Medulla oblongata (tissue), 1 donor: ENCODE data around the gene HOXD4.

Source experiments
- DNase-seq: peaks from one replicate; pipeline ENCODE4 v3.0.0-alpha.2; 2015; ENCODE audit errors: extremely low spot score

HOXD4 gene

DNA sequence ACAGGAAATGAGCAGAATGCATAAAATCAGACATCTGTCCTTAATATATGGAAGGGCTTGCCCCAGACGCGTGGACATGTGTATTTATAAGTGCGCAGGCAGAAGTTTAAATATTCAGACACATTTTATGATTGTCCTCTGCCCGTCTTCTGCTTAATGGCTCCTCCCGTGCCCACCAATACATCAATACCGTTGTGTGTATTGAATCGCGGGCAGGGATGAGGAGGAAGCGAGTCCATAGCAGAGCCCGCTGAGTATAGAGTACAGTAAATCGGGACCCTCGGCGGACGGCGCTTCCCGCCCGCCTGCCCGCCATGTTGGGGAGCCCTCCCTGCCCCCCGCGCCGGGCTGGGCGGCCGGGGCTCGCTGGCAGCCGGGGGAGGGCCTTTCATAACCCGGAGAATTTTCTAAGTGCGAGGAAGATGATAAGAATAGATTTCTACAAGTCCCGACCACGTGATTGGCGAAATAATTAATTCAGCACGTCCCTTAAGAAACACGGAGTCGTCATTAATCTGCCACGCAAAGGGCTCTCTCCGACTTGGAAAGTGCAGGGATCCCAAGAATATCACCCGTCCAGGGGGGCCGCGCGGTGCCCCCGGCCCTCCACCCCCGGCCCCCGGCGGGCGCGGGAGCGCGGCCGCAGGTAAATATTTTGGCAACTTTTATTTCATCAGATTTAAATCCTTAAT is 5.6 kb downstream of the HOXD4 start, which contains the start of gene HOXD3:
Gene HOXD3, plus strand, starts transcription at position 501 of the 692 bp plus-strand sequence. CDS start 11,808 bp downstream, outside the sequence.
- no peak for DNase-seq

- peak; percentile 51 for DNase-seq
Measured at GRCh38 chr2:176157499-176158185, 6.3 kb downstream of the HOXD4 start.

DNA sequence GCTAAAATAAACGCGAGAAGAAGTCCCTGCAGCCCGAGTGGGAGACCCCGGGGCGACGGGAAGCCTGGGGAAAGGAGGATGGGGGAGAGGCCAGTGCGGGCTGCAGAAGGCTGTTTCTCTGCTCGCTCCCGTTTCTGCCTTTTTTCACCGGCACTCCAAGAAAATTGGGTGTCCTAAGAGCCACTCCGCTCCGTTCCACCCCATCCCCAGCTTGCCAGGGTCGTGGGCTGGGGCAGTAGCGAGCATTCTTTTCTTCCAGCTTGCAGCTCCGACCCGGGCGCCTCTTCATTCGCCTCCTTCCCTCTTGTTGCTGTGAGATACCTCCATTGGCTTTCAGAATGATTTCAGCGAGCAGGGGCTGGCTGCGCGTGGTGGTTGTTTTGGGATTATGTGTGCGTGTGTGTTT is 6.8 kb downstream of the HOXD4 start:
- no peak for DNase-seq

GRCh38 chr2:176158855-176159662 is 7.7 kb downstream of the HOXD4 start:
- no peak for DNase-seq

DNA sequence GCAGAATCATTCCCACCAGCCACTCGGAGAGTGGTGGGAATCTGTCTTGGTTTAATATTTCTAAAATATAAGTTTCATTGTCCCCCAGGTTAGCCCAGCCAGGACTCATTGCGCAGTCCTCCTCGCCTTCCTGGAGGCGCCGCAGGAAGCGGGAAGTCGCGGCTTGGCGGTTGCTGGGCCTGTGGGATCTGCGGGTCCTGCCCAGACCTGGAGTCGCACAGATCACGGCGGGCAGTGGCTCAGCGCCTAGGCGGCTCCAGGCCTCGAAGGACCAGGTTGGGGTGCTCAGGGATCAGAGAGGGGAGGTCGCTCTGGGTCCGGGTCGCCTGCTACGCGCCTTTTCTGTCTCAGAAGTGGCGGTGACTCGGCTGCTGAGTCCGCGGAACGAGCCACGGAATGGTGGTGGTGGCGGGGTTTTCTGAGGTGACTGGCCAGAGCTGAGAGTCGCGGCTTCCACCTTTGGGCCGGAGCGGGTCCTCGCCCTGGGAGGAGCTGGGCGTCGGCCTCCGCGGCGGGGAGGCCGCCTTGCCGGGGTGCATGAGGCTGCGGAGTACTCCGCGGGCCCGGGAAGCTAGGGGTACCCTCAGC is 8.4 kb downstream of the HOXD4 start:
- no peak for DNase-seq

DNA sequence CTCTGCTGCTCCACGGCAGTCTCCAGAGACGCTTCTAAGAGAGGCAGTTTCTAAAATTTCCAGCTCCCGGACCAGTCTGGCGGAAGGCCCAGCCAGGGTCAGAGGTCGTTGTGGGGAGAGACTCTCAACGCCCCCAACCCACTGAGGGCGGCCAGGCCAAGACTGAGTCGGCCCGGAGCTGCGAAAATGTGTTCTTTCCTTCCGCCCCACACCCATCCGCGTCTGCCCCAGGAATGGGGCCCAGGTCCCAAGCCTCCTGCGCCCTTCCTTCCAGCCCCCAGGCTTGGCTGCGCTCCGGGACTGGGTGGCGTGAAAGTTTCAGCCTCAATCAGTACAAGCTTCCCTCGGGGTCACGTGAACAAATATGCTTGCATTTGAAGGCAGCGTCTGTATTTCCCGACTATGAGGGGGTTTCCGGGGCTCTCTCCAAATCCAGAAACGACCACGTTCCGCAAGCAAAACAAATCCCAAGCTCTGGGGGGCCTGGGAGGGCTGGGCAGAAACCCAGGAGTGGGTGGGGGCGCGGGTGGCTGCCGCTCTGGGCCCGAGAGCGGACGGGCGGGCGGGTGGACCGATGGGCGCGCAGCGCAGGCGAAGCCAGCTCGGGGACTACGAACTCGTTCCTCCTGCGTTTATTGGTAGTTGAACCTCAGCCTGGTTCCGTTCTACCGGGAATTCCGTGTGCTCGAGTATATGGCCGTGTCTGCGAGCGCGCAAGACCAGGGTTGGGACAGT is 9.1 kb downstream of the HOXD4 start:
- no peak for DNase-seq

- no peak for DNase-seq
Measured at GRCh38 chr2:176160986-176161824, 9.9 kb downstream of the HOXD4 start.

GRCh38 chr2:176161825-176162626 is 10.7 kb downstream of the HOXD4 start:
- DNase-seq: peak; percentile 60

GRCh38 chr2:176162911-176163671 is 11.7 kb downstream of the HOXD4 start:
- DNase-seq: no peak

- no peak for DNase-seq
Measured at GRCh38 chr2:176163672-176164056, 12.3 kb downstream of the HOXD4 start.

DNA sequence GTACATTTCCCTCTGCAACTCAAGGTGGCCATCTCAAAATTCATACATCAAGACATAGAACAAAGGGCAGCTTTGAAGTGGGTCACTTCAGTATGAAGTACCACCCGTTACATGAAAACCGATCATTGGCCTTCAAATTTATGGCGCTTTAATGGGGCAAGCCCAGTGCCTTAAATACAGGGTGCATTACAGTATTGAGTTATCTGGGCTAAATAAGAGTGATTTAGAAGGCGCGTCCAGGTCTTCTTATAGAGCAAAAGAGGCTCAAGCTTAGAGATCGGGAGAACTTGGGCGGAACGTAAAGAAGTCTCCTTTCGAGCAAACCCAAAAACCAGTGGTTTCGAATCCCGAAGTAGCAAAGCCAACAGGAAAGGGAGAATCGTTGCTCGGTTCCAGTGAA is 12.9 kb downstream of the HOXD4 start:
- DNase-seq: no peak

- no peak for DNase-seq
Measured at GRCh38 chr2:176164611-176165369, 13.4 kb downstream of the HOXD4 start.

DNA sequence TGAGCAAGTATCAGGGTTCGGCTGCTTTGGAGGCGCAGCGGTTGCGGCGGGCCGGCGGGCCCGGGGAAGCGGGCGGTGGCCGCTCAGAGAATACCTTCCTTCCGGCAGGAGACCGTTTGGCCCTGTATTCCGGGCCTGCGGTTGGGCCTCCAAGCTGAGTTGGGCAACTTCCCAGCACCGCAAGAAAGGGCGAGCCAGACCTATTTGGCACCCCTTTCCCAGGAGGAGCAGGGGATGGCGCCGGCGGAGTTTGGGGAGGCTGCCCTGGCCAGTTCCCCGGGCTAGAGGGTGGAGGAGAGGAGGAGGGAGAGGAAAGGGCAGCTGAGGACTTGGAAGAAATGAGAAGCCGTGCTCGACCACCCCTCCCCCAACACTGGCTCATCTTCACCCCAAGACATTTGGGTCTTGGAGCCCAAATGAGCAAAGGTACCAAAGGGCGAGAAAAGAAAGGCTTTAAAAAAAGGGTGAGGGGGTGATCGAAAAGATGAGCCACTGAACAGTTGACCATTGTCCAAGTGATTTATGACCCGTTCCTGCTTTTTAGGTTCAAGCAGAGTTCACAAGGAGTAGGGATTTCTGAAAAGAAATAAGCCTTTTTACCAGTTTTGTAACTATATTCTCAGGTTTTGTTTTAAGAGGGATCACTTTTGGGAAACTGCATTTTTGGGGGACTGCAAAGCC is 14.2 kb downstream of the HOXD4 start:
- DNase-seq: peak; percentile 50

DNA sequence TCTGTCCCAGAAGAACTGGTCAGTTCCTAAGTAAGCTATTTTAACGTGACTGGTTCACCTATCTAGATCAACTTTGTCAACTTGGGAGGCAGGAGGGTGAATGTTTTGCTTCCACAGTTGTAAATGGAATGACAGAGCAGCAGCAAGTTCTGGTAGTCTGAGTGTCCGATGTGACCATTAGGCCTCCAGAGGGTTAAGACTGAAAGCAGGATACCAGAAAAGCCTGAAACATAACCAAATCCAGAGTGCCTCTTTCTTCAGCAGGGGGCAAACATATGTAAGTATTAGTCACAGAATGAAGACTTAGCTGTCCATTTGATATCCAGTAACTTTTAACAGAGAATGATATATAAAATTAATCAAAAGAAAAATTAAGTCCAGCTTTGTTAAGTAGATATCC is 14.9 kb downstream of the HOXD4 start:
- DNase-seq: no peak

- DNase-seq: no peak
Measured at GRCh38 chr2:176167398-176167797, 16.0 kb downstream of the HOXD4 start.

DNA sequence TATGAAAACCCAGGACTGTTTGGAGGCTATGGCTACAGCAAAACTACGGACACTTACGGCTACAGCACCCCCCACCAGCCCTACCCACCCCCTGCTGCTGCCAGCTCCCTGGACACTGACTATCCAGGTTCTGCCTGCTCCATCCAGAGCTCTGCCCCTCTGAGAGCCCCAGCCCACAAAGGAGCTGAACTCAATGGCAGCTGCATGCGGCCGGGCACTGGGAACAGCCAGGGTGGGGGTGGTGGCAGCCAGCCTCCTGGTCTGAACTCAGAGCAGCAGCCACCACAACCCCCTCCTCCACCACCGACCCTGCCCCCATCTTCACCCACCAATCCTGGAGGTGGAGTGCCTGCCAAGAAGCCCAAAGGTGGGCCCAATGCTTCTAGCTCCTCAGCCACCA is 17.8 kb downstream of the HOXD4 start:
- DNase-seq: no peak

DNA sequence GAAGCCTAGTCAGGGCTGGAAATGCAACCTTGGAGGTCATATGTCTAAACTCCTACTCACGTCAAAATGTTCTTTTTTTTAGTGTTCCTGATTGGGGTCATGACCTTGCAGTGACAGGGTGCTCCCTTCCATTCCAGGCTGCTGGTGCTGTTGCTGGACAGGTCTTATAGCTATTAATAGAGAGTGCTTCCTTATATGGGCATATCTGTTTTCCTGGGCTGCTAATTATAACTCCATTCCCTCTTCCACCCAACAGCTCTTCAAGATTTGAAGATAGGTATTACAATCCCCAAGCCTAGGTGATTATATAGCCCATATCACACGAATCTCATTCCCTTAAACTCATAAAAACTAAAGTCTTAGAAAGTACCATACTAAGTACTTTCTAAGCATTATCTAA is 18.4 kb downstream of the HOXD4 start:
- DNase-seq: no peak
